GM23338 (cell line): ENCODE measurements around the gene XPO4.

Experiments
- CTCF ChIP-seq, 2 experiments: fragments of 200-600 bp in 1 of 2; sonication (generic) in 1 of 2; conservative IDR thresholded peaks; 2 replicates each; pipeline versions ENCODE4 v1.5.1 to v1.6.1; 2016 to 2017; ENCODE audit warnings: antibody characterized with exemption in 2 of 2, low read depth in 2 of 2, mild to moderate bottlenecking in 2 of 2, moderate library complexity in 1 of 2
- ETS1 ChIP-seq: IDR thresholded peaks from 2 replicates; pipeline ENCODE4 v1.6.1; 2016; ENCODE audit warnings: antibody characterized with exemption
- EZH2 ChIP-seq: fragments of 200-600 bp; sonication (generic); IDR thresholded peaks from one replicate; pipeline ENCODE4 v1.8.0; 2017; ENCODE audit warnings: antibody characterized with exemption, mild to moderate bottlenecking, low read depth; ENCODE audit not compliant: unreplicated experiment
- EZH2phosphoT487 ChIP-seq: fragments of 200-600 bp; sonication (generic); IDR thresholded peaks from one replicate; pipeline ENCODE4 v1.8.1; 2018; ENCODE audit warnings: antibody characterized with exemption; ENCODE audit not compliant: unreplicated experiment
- JUNB ChIP-seq: IDR thresholded peaks from one replicate; pipeline ENCODE4 v1.6.1; 2016; ENCODE audit warnings: antibody characterized with exemption; ENCODE audit not compliant: unreplicated experiment
- POLR2AphosphoS5 ChIP-seq: IDR thresholded peaks from 2 replicates; pipeline ENCODE4 v1.6.1; 2016; ENCODE audit warnings: antibody characterized with exemption, low read depth
- REST ChIP-seq: IDR thresholded peaks from one replicate; pipeline ENCODE4 v1.6.1; 2018; ENCODE audit warnings: antibody characterized with exemption; ENCODE audit not compliant: unreplicated experiment

GRCh38 chr13:20904908-20905307 is 2.4 kb upstream of the XPO4 start:
- TF ChIP-seq EZH2phosphoT487 (no peak), CTCF (conservative IDR thresholded peaks at IDR 0.05; ENCODE audit: low read depth in 2 of 2) (no peak), POLR2AphosphoS5 (no peak), EZH2 (no peak), REST (no peak), JUNB (no peak), ETS1 (no peak)
